CD4-positive, alpha-beta memory T cell (primary cell): ENCODE data around the gene AADACL4. TPM values are rescaled to one million over a fixed set of nuclear protein-coding genes. Genes with fewer than 3 reads are reported as not detected.

Experiments used
- CTCF ChIA-PET: fragments of 350-600 bp; sonication (Branson Sonifier 250); formaldehyde crosslinking; loops from one replicate; lab custom pipeline; 2021; ENCODE audit warnings: inconsistent platforms; ENCODE audit not compliant: partially characterized antibody; lab: Charles Lee
- POLR2A ChIA-PET: fragments of 350-600 bp; sonication (Branson Sonifier 250); formaldehyde crosslinking; loops from one replicate; lab custom pipeline; 2021; ENCODE audit not compliant: partially characterized antibody; lab: Charles Lee
- DNase-seq, 5 donors: peaks; one replicate each; pipeline versions ENCODE4 v3.0.0 to v3.0.0-alpha.2; 2020 to 2022; ENCODE audit warnings: mixed read lengths in 1 of 5
- H3K27ac ChIP-seq: one replicate; pipeline ENCODE4 v1.7.0; 2013; ENCODE audit warnings: low read depth, low read length
- H3K27me3 ChIP-seq: 2 replicates; pipeline ENCODE4 v1.7.0; 2013; ENCODE audit warnings: mild to moderate bottlenecking, low read length, moderate library complexity; ENCODE audit not compliant: insufficient read depth
- H3K36me3 ChIP-seq: 2 replicates; pipeline ENCODE4 v1.7.0; 2013; ENCODE audit warnings: mild to moderate bottlenecking, low read length, moderate library complexity; ENCODE audit not compliant: insufficient read depth
- H3K4me1 ChIP-seq: 2 replicates; pipeline ENCODE4 v1.7.0; 2013; ENCODE audit warnings: mild to moderate bottlenecking, low read length, moderate library complexity; ENCODE audit not compliant: insufficient read depth
- H3K4me3 ChIP-seq, 2 donors: one replicate each; pipeline ENCODE4 v1.7.0; 2013; ENCODE audit warnings: low read length in 2 of 2, mild to moderate bottlenecking in 1 of 2
- H3K9me3 ChIP-seq, 2 donors: one replicate each; pipeline ENCODE4 v1.7.0; 2013; ENCODE audit warnings: low read length in 2 of 2, control low read depth in 1 of 2; ENCODE audit not compliant: control insufficient read depth in 1 of 2
- H3K27ac Mint-ChIP-seq, 7 donors: one replicate each; pipeline ENCODE4 v1.8.0; 2020 to 2021; ENCODE audit warnings: mixed read lengths in 7 of 7, mild to moderate bottlenecking in 6 of 7, inconsistent platforms in 3 of 7, moderate library complexity in 3 of 7
- H3K27me3 Mint-ChIP-seq, 2 donors: one replicate each; pipeline ENCODE4 v1.8.0; 2020 to 2021; ENCODE audit warnings: mixed read lengths in 2 of 2
- H3K36me3 Mint-ChIP-seq, 2 donors: one replicate each; pipeline ENCODE4 v1.8.0; 2020 to 2021; ENCODE audit warnings: mixed read lengths in 2 of 2, inconsistent platforms in 1 of 2, mild to moderate bottlenecking in 1 of 2
- H3K4me1 Mint-ChIP-seq, 4 donors: one replicate each; pipeline ENCODE4 v1.8.0; 2020 to 2021; ENCODE audit warnings: mixed read lengths in 4 of 4, mild to moderate bottlenecking in 1 of 4
- H3K4me3 Mint-ChIP-seq, 8 donors: one replicate each; pipeline ENCODE4 v1.8.0; 2020 to 2021; ENCODE audit warnings: mixed read lengths in 8 of 8, mild to moderate bottlenecking in 7 of 8, moderate library complexity in 6 of 8, inconsistent platforms in 3 of 8
- H3K9me3 Mint-ChIP-seq, 8 donors: one replicate each; pipeline ENCODE4 v1.8.0; 2020 to 2021; ENCODE audit warnings: mixed read lengths in 8 of 8, mild to moderate bottlenecking in 5 of 8, inconsistent platforms in 3 of 8, moderate library complexity in 1 of 8
- intact Hi-C: fragments of 100-400 bp; cut with micrococcal nuclease; formaldehyde crosslinking; loops from one replicate; pipeline ENCODE4 v1.15.1; 2023
- polyA plus RNA-seq, 2 donors: library from polyadenylated mRNA; unstranded; fragments of 300-500 nt; fragmentation: Illumina TruSeq; gene quantifications; one replicate each; pipeline ENCODE4 v1.2.3, GENCODE V29; 2021
- total RNA-seq, 2 experiments: library from RNA; stranded (reverse); gene quantifications; one replicate each; pipeline ENCODE4 v1.2.3, GENCODE V29; 2021

AADACL4 gene
- total and polyA plus RNA-seq, 4 experiments from 2014 or later = not detected

DNA sequence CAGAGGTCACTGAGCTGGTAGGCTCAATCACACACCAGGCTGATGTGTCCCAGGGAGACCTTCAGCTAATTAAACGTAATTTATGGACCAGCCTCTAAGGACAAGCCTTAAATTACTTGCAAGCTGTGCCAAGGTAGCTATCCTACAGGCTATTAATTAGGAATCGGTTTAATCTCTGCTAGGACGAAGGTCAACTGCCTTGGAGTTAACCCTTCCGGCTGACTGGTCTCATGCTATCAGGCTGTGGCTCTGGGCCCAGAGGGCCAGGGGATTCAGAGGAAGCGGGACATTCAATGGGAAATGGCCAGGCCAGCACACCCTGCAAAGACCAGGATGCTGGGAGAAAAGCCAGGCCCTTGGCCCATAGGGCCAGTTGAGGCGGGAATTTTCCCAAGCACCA, 44.9 kb upstream of the AADACL4 start:
- H3K4me3 Mint-ChIP-seq = no peak overlapping the region
- Histone ChIP-seq H3K36me3 (no peaks in the 10 kb centered on the region), H3K9me3 (no peaks in the 10 kb centered on the region), H3K27me3 (no peaks in the 10 kb centered on the region), H3K4me1 (peaks cover 59% of the 10 kb centered on the region), H3K27ac (no peak overlapping the region), H3K4me3 (no peak overlapping the region)
- intact Hi-C loops = no loop called here
- no peaks in the 10 kb centered on the region for H3K9me3 Mint-ChIP-seq
- POLR2A ChIA-PET = interaction anchor here (13.6 kb wide), 1 partner anchor 18 kb away, joined by 327 read pairs; the partner anchor contains the start of gene DHRS3
- DNase-seq = no peak
- no peaks in the 10 kb centered on the region for H3K27me3 Mint-ChIP-seq
- peak overlapping the region in 1 of 7 donors; percentile 52 for H3K27ac Mint-ChIP-seq
- CTCF ChIA-PET = interaction anchor here (0.6 to 10.1 kb wide), 3 partner anchors 19 to 142 kb away, joined by 3 to 196 read pairs (median 4); partner anchors contain the start of gene DHRS3
- H3K36me3 Mint-ChIP-seq = peaks cover 0 to 3% of the 10 kb centered on the region in 2 donors
- H3K4me1 Mint-ChIP-seq = peaks cover 27 to 84% (median 54%) of the 10 kb centered on the region in 4 donors

DNA sequence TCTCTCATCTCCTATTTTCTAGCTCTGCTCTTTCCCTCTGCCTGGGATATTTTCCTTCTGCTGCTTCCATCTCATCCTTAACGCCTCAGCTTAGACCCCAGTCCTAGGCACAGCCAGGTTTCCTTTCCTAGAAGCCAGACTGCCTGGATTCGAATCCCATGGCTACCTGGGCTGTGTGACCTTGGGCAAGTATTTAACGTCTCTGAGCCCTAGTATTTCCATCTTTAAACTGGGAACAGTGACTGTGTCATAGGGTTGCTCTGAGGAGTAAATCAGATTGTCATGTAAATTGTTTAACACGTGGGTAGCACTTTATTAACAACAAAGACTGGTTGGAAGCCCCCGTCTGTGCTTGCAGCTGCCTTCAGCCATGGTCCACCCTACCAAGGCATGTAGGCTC, 44.2 kb upstream of the AADACL4 start:
- no peak for DNase-seq
- peaks cover 27 to 84% (median 54%) of the 10 kb centered on the region in 4 donors for H3K4me1 Mint-ChIP-seq
- ChIA-PET POLR2A (interaction anchor here (13.6 kb wide), 1 partner anchor 17 kb away, joined by 327 read pairs; the partner anchor contains the start of gene DHRS3), CTCF (interaction anchor here (2.3 to 10.1 kb wide), 2 partner anchors 8 to 19 kb away, joined by 9 to 196 read pairs; partner anchors contain the start of gene DHRS3)
- no peak overlapping the region for H3K27ac ChIP-seq
- H3K27me3 Mint-ChIP-seq = no peaks in the 10 kb centered on the region
- H3K27ac Mint-ChIP-seq = peak overlapping the region in 4 of 7 donors; percentile 22 to 43 (median 32)
- intact Hi-C loops = no loop called here
- peaks cover 3 to 8% of the 10 kb centered on the region in 2 donors for H3K36me3 Mint-ChIP-seq
- peaks cover 63% of the 10 kb centered on the region for H3K4me1 ChIP-seq
- H3K9me3 ChIP-seq = no peaks in the 10 kb centered on the region
- no peaks in the 10 kb centered on the region for H3K36me3 ChIP-seq
- H3K9me3 Mint-ChIP-seq = no peaks in the 10 kb centered on the region
- no peak overlapping the region for H3K4me3 ChIP-seq
- H3K27me3 ChIP-seq = no peaks in the 10 kb centered on the region
- peak overlapping the region in 2 of 8 donors; percentile 11 to 20 for H3K4me3 Mint-ChIP-seq

DNA sequence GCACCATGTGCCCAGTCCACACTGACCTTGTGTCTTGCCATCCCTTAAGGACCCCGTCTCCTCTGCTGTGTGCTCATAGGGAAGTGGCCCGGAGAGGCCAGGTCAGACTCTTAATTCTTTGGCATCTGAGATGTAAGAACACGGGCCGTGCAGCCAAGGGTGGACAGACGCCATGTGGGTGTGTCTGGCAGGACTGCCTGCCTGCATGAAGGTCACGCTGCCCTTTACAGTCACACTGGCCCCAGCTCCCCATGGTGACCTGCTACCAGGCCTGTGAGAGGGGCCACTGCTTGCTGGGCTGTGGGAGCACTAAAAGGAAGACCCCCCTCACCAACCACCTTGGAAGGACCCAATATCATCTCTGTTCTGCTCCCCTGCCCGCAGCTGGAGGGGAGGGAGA, 43.5 kb upstream of the AADACL4 start:
- H3K4me1 Mint-ChIP-seq = peaks cover 25 to 87% (median 53%) of the 10 kb centered on the region in 4 donors
- H3K27ac ChIP-seq = no peak overlapping the region
- H3K27me3 ChIP-seq = no peaks in the 10 kb centered on the region
- no peaks in the 10 kb centered on the region for H3K36me3 ChIP-seq
- H3K27ac Mint-ChIP-seq = peak overlapping the region in 2 of 7 donors; percentile 30 to 52
- H3K36me3 Mint-ChIP-seq = peaks cover 3 to 10% of the 10 kb centered on the region in 2 donors
- H3K9me3 Mint-ChIP-seq = no peaks in the 10 kb centered on the region
- ChIA-PET POLR2A (interaction anchor here (13.6 kb wide), 1 partner anchor 16 kb away, joined by 327 read pairs; the partner anchor contains the start of gene DHRS3), CTCF (interaction anchor here (0.6 to 10.1 kb wide), 7 partner anchors 8 to 366 kb away, joined by 3 to 196 read pairs (median 9); partner anchors contain the start of gene DHRS3)
- H3K27me3 Mint-ChIP-seq = no peaks in the 10 kb centered on the region
- H3K4me3 ChIP-seq = no peak overlapping the region
- intact Hi-C loops = no loop called here
- H3K4me1 ChIP-seq = peaks cover 66% of the 10 kb centered on the region
- H3K9me3 ChIP-seq = no peaks in the 10 kb centered on the region
- DNase-seq = no peak
- H3K4me3 Mint-ChIP-seq = no peak overlapping the region

DNA sequence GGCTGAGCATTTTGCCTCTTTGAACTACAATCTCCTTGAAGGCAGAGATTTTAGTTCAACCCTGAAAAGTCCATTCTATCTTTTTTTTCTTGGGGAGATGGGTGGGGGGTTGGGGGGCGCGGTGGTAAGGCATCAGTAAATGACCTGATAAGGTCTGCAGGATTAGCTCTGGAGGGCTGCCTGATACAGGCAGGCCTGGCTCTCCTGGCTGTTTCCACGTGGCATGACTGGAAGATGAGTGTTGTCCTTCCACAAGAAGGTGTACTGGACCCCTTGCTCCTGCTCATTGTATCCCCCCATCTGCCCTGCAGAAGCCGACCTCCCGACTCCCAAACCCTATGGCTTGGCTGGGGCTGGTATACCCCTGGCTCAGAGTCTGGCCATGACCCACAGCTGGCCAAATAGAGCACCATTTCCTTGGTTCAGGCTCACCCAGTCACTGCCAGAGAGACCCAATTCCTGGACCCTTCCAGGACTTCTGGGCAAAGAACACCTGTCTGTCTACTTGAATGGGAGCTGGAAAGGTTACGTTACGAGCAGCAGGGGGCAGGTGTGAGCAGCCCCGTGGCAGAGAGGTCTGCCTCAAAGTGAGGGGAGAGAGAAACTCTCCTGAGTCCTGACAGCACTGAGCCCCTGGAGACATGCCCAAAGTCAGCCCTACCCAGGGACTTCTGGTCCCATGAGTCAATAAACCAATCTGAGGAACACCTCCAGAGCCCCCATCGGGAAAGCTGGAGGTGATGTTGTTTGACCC, 42.8 kb upstream of the AADACL4 start:
- Mint-ChIP-seq H3K27me3 (no peaks in the 10 kb centered on the region), H3K9me3 (no peaks in the 10 kb centered on the region), H3K4me3 (peak overlapping the region in 1 of 8 donors; percentile 45), H3K36me3 (peaks cover 3 to 14% of the 10 kb centered on the region in 2 donors), H3K4me1 (peaks cover 28 to 90% (median 58%) of the 10 kb centered on the region in 4 donors), H3K27ac (peak overlapping the region in 5 of 7 donors; percentile 32 to 84 (median 70))
- DNase-seq = peak; percentile 56 to 66 (median 62)
- Histone ChIP-seq H3K4me1 (peaks cover 65% of the 10 kb centered on the region), H3K27me3 (no peaks in the 10 kb centered on the region), H3K27ac (no peak overlapping the region), H3K36me3 (no peaks in the 10 kb centered on the region), H3K9me3 (no peaks in the 10 kb centered on the region), H3K4me3 (no peak overlapping the region)
- intact Hi-C loops = loop anchor here (1.0 kb wide), 2 partner anchors 18 to 58 kb away; no protein-coding TSS in a partner anchor
- CTCF ChIA-PET = interaction anchor here (0.6 to 10.1 kb wide), 14 partner anchors 9 to 366 kb away, joined by 3 to 196 read pairs (median 4); partner anchors contain the start of gene DHRS3
- POLR2A ChIA-PET = interaction anchor here (0.8 to 13.6 kb wide), 3 partner anchors 9 to 167 kb away, joined by 3 to 327 read pairs (median 4); partner anchors contain the start of gene DHRS3

DNA sequence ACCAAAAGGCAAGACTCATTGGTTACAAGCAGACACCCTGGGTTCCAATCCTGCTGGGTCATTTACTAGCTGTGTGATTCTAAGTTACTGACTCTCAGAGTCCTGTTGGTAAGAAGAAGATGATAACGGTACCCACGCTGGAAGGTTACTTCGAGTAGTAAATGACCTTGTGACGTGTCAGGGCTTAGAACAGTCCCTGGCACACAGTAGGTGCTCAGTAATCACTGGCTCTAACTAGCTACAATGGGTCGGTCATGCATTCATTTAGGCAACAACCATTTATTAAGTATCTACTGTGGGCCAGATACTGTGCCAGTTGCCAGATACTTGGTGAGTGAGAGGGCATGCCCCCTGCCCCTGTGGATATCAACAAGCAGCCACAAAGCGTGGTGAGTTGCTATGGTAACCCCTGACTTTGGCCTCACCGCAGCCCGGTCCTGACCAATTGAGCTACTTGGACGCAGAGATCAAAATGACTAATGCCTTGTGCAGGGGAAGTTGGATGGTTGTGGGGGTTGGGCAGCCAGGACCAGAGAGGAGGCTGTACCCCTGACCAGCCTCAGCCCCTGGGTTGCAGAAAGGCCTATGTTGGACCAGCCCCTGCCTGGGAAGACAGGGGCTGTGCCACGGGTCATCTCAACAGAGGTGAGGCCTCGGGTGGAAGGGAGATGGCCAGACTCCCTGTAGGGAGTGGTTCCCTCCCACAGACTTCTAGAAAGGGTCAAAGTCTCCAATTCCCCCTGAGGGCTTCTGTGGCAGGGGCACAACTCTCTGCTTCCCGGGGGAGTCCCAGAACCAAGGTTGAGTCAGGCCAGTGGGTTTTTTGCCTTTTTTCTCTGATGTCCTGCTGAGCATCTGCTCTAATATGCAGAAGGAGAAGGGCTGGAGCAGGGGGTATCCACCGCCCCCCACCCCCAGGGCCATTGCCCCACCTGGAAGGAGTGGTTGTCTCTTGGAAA, 41.9 kb upstream of the AADACL4 start:
- no peak for DNase-seq

DNA sequence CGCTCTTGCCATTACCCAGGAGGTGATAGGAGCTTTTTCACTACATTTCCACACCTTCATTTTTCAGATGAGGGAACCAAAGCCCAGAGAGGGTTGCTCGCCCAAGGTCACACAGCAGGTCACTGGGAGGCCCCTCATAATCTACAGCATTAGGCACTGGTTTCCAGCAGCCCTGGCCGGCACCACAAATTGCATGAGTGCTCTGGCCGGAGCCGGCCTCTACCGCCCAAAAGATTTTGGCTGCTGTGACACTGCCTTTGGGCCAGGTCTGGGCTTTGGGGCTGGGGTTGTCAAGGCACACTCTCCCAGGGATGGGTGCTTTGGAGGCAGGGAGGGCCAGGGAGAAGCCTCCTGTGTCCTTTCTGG, 41.2 kb upstream of the AADACL4 start:
- Histone ChIP-seq H3K27ac (no peak overlapping the region), H3K27me3 (no peaks in the 10 kb centered on the region), H3K4me1 (peaks cover 54% of the 10 kb centered on the region), H3K9me3 (no peaks in the 10 kb centered on the region), H3K36me3 (no peaks in the 10 kb centered on the region), H3K4me3 (no peak overlapping the region)
- H3K4me1 Mint-ChIP-seq = peaks cover 25 to 82% (median 54%) of the 10 kb centered on the region in 4 donors
- intact Hi-C loops = no loop called here
- ChIA-PET POLR2A (interaction anchor here (1.3 to 13.6 kb wide), 2 partner anchors 14 to 92 kb away, joined by 3 to 327 read pairs; partner anchors contain the start of gene DHRS3), CTCF (interaction anchor here (2.3 to 10.1 kb wide), 3 partner anchors 10 to 56 kb away, joined by 13 to 196 read pairs (median 14); partner anchors contain the start of gene DHRS3)
- peak overlapping the region in 2 of 7 donors; percentile 35 to 89 for H3K27ac Mint-ChIP-seq
- H3K9me3 Mint-ChIP-seq = peaks cover 0 to 3% (median 0%) of the 10 kb centered on the region in 8 donors
- H3K36me3 Mint-ChIP-seq = peaks cover 11 to 20% of the 10 kb centered on the region in 2 donors
- no peak overlapping the region for H3K4me3 Mint-ChIP-seq
- DNase-seq = no peak
- no peaks in the 10 kb centered on the region for H3K27me3 Mint-ChIP-seq

More for the DNA sequence above, 41.9 kb upstream of the AADACL4 start:
- H3K4me1 ChIP-seq = peaks cover 58% of the 10 kb centered on the region
- CTCF ChIA-PET = interaction anchor here (0.8 to 10.1 kb wide), 13 partner anchors 10 to 325 kb away, joined by 3 to 196 read pairs (median 4); partner anchors contain the start of gene DHRS3
- intact Hi-C loops = loop anchor here (1.0 kb wide), 2 partner anchors 17 to 57 kb away; no protein-coding TSS in a partner anchor
- POLR2A ChIA-PET = interaction anchor here (0.8 to 13.6 kb wide), 4 partner anchors 8 to 168 kb away, joined by 3 to 327 read pairs (median 4); partner anchors contain the start of gene DHRS3
- H3K9me3 Mint-ChIP-seq = no peaks in the 10 kb centered on the region
- H3K9me3 ChIP-seq = no peaks in the 10 kb centered on the region
- no peaks in the 10 kb centered on the region for H3K36me3 ChIP-seq
- H3K36me3 Mint-ChIP-seq = peaks cover 6 to 16% of the 10 kb centered on the region in 2 donors
- peaks cover 25 to 83% (median 56%) of the 10 kb centered on the region in 4 donors for H3K4me1 Mint-ChIP-seq
- no peak overlapping the region for H3K4me3 ChIP-seq
- H3K27ac Mint-ChIP-seq = peak overlapping the region in 5 of 7 donors; percentile 32 to 79 (median 70)
- no peaks in the 10 kb centered on the region for H3K27me3 Mint-ChIP-seq
- H3K27me3 ChIP-seq = no peaks in the 10 kb centered on the region
- H3K27ac ChIP-seq = no peak overlapping the region
- no peak overlapping the region for H3K4me3 Mint-ChIP-seq
